Testis (tissue), 3 donors: Measurements from ENCODE around the gene MCHR2. TPM values are rescaled to one million over a fixed set of nuclear protein-coding genes. Genes with fewer than 3 reads are reported as not detected.

ENCODE experiments used
- DNase-seq: peaks from one replicate; pipeline ENCODE4 v3.0.0-alpha.2; 2019
- H3K27ac ChIP-seq, 2 donors: fragments of 200-600 bp; sonication (generic); one replicate each; pipeline ENCODE4 v1.5.1; 2019
- H3K27me3 ChIP-seq: fragments of 200-600 bp; sonication (generic); one replicate; pipeline ENCODE4 v1.5.1; 2019
- H3K36me3 ChIP-seq: fragments of 200-600 bp; sonication (generic); one replicate; pipeline ENCODE4 v1.5.1; 2017; ENCODE audit warnings: low read depth; ENCODE audit errors: missing control alignments
- H3K4me1 ChIP-seq: fragments of 200-600 bp; sonication (generic); one replicate; pipeline ENCODE4 v1.5.1; 2019
- H3K4me3 ChIP-seq, 2 donors: fragments of 200-600 bp; sonication (generic); one replicate each; pipeline ENCODE4 v1.5.1; 2017 to 2019
- H3K9me3 ChIP-seq: fragments of 200-600 bp; sonication (generic); one replicate; pipeline ENCODE4 v1.5.1; 2017
- POLR2A ChIP-seq: fragments of 450-650 bp; IDR thresholded peaks from one replicate; pipeline ENCODE4 v1.6.1; 2017; ENCODE audit warnings: antibody characterized with exemption, mild to moderate bottlenecking, moderate library complexity
- WGBS, 2 donors: methylation state at CpG; one replicate each; pipeline ENCODE4 v1.1.5; 2018; 5-methylcytosine and 5-hydroxymethylcytosine counted together
- intact Hi-C: fragments of 100-400 bp; cut with DNase I; formaldehyde crosslinking; loops from one replicate; pipeline ENCODE4 v1.15.1; 2023; ENCODE audit warnings: low total_unique reads
- polyA plus RNA-seq: library from polyadenylated mRNA; stranded (reverse); fragments of 350-450 nt; fragmentation: Illumina TruSeq; extraction: RNeasy Lipid Tissue Mini Kit (QIAGEN cat#74804); gene quantifications from one replicate; pipeline ENCODE4 v1.2.3, GENCODE V29; 2014; ENCODE audit warnings: low read depth, low replicate concordance; ENCODE audit not compliant: insufficient read depth
- total RNA-seq, 2 donors: library from RNA; depleted of rRNA; stranded (reverse); fragments of >200 nt; gene quantifications; one replicate each; pipeline ENCODE4 v1.2.3, GENCODE V29; 2016
- TF ChIP-seq, protein P1 (sequence below), 3 experiments: fragments of 450-650 bp in 2 of 3; fragments of 200-600 bp in 1 of 3; sonication (generic) in 1 of 3; IDR thresholded peaks; one replicate each; pipeline ENCODE4 v1.5.1; 2016 to 2019; ENCODE audit warnings: antibody characterized with exemption in 3 of 3, mild to moderate bottlenecking in 2 of 3, moderate library complexity in 1 of 3

Gene MCHR2
- total and polyA plus RNA-seq, 3 donors from 2014 or later, result 0.31 to 0.83 TPM; not detected in 1

DNA sequence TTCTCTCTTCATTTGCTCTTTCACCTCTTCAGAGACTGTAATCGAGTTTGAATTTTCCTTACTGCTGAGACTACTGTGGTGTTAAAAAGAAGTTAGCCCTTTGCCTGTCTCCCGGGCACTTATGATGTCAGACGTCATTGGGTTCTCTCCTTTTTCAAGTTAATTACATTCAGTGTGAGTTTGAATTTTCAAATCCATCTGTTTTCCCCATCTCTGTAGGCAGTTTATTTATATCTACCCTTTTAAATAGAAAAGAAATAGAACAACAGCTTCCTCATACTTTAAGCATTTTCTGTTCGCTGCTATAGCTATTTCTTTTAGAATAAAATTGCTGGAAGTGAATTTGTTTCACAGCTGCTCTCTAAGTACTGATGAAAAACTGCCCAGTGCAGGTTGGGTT, 81.4 kb downstream of the MCHR2 start:
- H3K27me3 ChIP-seq, result no peaks in the 10 kb centered on the region
- no peaks in the 10 kb centered on the region for H3K9me3 ChIP-seq
- no peak overlapping the region for H3K27ac ChIP-seq
- 72 to 74% methylated on average over 4 of the region's 4 CpGs for WGBS, 2 donors
- intact Hi-C loops, result no loop called here
- no peak overlapping the region for H3K4me3 ChIP-seq
- H3K36me3 ChIP-seq, result no peaks in the 10 kb centered on the region
- no peaks in the 10 kb centered on the region for H3K4me1 ChIP-seq
- TF ChIP-seq, protein P1, sequence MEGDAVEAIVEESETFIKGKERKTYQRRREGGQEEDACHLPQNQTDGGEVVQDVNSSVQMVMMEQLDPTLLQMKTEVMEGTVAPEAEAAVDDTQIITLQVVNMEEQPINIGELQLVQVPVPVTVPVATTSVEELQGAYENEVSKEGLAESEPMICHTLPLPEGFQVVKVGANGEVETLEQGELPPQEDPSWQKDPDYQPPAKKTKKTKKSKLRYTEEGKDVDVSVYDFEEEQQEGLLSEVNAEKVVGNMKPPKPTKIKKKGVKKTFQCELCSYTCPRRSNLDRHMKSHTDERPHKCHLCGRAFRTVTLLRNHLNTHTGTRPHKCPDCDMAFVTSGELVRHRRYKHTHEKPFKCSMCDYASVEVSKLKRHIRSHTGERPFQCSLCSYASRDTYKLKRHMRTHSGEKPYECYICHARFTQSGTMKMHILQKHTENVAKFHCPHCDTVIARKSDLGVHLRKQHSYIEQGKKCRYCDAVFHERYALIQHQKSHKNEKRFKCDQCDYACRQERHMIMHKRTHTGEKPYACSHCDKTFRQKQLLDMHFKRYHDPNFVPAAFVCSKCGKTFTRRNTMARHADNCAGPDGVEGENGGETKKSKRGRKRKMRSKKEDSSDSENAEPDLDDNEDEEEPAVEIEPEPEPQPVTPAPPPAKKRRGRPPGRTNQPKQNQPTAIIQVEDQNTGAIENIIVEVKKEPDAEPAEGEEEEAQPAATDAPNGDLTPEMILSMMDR (IDR thresholded peaks at IDR 0.05), result no peak
- TF ChIP-seq POLR2A, result no peak
- no peak for DNase-seq

DNA sequence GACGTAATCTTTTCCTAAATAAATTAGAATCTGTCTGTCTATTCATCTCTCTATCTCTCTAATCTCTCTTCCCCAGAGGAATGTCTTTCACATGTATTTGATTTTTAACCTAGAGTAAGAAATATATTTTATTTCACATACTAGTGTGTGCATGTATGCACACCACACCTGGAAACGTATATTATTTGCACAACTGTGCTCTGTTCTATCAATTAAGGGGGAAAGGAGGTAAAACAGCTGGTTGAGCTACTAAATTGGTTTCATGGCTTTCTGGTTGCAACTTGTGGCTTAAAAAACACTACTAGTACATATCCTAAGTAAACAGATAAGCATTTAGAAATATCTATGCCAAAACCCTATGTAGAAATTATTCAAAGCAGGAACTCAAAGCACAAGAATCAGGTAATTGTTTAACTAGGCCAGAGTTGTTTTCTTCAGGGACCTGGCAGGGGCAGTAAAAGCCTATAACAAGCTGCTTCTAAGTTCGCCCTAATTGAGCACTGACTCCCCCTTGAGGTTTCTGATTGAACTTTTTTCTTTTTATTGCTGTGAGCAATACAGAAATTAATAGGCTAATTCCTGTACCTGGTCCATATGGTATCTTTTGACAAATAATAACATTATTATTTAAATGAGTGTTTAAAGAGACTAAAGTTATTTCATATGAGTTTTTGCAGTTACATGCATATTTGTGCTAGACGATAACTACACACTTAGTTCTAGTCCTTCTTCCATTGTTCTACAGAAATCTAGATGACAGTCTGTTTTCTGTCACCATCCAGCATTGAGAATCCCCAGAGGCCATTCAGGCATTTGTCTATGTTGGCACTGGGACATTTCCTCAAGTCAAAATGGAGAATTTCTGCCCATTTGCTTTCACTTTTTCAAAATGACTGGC, 88.6 kb downstream of the MCHR2 start:
- DNase-seq, result peak; percentile 27
- H3K4me3 ChIP-seq, result no peak overlapping the region
- intact Hi-C loops, result no loop called here
- no peaks in the 10 kb centered on the region for H3K36me3 ChIP-seq
- 58 to 64% methylated on average over 4 of the region's 4 CpGs for WGBS, 2 donors
- TF ChIP-seq, protein P1 (IDR thresholded peaks at IDR 0.05), result peak in 2 of 3 experiments; percentile 32 to 64
- no peak for TF ChIP-seq POLR2A
- H3K4me1 ChIP-seq, result no peaks in the 10 kb centered on the region
- H3K27me3 ChIP-seq, result no peaks in the 10 kb centered on the region
- no peak overlapping the region for H3K27ac ChIP-seq
- H3K9me3 ChIP-seq, result no peaks in the 10 kb centered on the region

DNA sequence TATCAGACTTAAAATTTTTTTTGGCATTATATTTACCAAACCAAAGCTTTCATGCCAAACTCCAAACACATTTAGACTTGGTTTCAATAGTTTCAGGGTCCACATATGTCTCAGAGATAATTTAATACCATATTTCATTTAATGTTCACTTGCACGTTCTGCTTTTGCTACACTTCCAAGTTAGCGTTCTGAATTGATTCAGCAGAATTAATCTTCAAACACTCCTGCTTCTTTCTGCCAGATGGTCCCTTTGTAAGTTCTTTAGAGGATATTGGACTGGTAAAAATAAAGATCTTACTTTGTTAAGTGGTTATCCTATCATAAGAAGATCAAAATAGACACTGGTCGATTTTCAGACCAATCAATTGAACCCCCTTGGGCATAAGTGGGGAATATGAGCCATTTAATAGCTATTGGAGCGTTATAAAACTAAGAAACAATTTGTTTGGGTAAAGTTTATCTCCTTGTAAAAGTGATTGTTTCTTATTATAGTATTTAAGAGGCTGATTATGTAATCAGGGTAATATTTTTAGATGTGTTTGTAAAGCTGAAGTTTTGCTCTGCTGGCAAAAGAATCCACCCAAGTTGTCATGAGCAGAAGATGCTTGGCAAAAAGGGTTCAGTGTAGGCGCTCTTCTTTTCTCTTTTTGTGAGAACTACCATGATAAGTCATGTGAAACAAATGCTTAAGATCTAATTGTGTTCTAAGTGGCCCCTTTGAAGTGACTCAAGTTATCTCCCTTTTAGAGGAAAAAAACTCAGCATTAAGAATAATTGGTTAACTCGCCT, 92.2 kb downstream of the MCHR2 start:
- Histone ChIP-seq H3K36me3 (no peaks in the 10 kb centered on the region), H3K4me1 (no peaks in the 10 kb centered on the region), H3K27ac (no peak overlapping the region), H3K27me3 (no peaks in the 10 kb centered on the region), H3K4me3 (no peak overlapping the region), H3K9me3 (no peaks in the 10 kb centered on the region)
- WGBS, 2 donors, result 67% methylated on average over 6 of the region's 6 CpGs
- no peak for TF ChIP-seq POLR2A
- TF ChIP-seq, protein P1 (IDR thresholded peaks at IDR 0.05), result no peak
- DNase-seq, result no peak
- intact Hi-C loops, result no loop called here

DNA sequence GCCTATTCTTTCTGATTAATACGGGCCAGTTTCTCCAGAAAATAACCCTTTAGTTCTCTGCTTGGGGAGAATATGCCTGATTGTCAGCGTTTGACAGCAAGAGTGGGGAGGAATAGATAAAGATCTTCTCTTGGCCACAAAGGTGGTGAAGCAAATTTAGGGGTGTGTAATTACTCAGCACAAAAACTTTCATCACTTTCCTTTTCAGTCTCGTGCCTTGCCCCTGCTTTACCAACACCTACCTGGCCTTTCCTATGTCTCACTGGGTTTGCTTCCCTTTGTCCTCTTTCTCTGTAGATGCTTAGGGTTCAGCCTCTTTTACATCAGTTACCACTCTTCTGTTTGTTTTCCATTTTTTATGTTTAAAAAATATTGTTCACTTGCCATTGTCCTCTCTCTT, 99.2 kb downstream of the MCHR2 start:
- no peak for DNase-seq
- no peaks in the 10 kb centered on the region for H3K4me1 ChIP-seq
- no peak for TF ChIP-seq POLR2A
- TF ChIP-seq, protein P1 (IDR thresholded peaks at IDR 0.05), result no peak
- no peaks in the 10 kb centered on the region for H3K36me3 ChIP-seq
- no peaks in the 10 kb centered on the region for H3K27me3 ChIP-seq
- no peaks in the 10 kb centered on the region for H3K9me3 ChIP-seq
- H3K4me3 ChIP-seq, result no peak overlapping the region
- WGBS, 2 donors, result 66 to 79% methylated on average over 3 of the region's 3 CpGs
- intact Hi-C loops, result no loop called here
- H3K27ac ChIP-seq, result no peak overlapping the region
